ENCODE results near the gene CABP1. TPM values are rescaled to one million over a fixed set of nuclear protein-coding genes. Genes with fewer than 3 reads are reported as not detected.
A peak's percentile ranks its signal among the peaks of the same experiment; 100 is the strongest.

CABP1 gene
- total and polyA plus RNA-seq, 2 of the 13 experiments (the other 11 are each of a cell fraction or from before 2014, with no cell fraction given), result not detected

DNA sequence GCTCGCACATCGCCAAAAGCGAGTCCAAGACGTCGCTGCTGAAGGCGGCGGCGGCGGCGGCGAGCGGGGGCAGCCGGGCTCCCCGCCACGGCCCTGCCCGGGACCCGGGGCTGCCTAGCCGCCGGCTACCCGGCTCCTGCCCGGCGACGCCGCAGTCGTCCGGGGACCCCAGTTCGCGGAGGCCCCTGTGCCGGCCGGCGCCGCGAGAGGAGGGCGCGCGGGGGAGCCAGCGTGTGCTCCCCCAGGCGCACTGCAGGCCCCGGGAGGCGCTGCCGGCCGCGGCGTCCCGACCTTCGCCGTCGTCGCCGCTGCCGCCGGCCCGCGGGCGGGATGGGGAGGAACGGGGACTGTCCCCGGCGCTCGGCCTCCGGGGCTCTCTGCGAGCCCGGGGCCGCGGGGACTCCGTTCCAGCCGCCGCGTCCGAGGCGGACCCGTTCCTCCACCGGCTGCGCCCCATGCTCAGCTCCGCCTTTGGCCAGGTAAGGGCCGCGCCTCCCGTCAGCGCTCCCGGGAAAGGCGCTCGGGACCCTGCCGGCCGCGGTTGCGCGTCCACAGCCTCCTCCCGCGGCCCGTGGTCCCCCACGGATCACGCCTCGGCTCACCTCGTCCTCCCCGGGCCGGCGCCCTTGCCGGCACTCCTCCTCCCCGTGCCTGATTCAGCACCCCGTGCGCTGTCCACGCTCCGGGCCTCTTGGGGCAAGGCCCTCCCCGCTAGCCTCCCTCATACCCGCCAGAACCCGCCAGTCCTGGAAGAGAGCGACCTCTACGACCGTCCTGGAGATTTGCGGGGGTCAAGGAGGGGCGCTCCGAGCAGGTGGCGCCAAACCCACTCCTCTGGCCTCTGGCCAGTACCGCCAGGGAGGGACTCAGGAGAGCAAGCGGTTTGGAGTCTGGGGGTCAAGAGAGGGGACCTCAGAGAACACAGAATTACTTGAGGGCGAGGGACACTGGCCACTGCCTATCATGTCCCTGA lies 721 bp downstream of the CABP1 start (continued):
- no peak for TF ChIP-seq KAT2B (IDR thresholded peaks at IDR 0.05; ENCODE audit: borderline replicate concordance, low read depth, low read length)
- TF ChIP-seq HNF4G (IDR thresholded peaks at IDR 0.05; ENCODE audit: borderline replicate concordance, low read depth, low read length), result no peak
- no peak for TF ChIP-seq HNF4G (CRISPR knock-in tag; IDR thresholded peaks at IDR 0.05; ENCODE audit: borderline replicate concordance, low read depth)
- TF ChIP-seq, protein P1, sequence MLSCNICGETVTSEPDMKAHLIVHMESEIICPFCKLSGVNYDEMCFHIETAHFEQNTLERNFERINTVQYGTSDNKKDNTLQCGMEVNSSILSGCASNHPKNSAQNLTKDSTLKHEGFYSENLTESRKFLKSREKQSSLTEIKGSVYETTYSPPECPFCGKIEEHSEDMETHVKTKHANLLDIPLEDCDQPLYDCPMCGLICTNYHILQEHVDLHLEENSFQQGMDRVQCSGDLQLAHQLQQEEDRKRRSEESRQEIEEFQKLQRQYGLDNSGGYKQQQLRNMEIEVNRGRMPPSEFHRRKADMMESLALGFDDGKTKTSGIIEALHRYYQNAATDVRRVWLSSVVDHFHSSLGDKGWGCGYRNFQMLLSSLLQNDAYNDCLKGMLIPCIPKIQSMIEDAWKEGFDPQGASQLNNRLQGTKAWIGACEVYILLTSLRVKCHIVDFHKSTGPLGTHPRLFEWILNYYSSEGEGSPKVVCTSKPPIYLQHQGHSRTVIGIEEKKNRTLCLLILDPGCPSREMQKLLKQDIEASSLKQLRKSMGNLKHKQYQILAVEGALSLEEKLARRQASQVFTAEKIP (CRISPR knock-in tag; IDR thresholded peaks at IDR 0.05; ENCODE audit: borderline replicate concordance), result no peak
- TF ChIP-seq, protein P2, sequence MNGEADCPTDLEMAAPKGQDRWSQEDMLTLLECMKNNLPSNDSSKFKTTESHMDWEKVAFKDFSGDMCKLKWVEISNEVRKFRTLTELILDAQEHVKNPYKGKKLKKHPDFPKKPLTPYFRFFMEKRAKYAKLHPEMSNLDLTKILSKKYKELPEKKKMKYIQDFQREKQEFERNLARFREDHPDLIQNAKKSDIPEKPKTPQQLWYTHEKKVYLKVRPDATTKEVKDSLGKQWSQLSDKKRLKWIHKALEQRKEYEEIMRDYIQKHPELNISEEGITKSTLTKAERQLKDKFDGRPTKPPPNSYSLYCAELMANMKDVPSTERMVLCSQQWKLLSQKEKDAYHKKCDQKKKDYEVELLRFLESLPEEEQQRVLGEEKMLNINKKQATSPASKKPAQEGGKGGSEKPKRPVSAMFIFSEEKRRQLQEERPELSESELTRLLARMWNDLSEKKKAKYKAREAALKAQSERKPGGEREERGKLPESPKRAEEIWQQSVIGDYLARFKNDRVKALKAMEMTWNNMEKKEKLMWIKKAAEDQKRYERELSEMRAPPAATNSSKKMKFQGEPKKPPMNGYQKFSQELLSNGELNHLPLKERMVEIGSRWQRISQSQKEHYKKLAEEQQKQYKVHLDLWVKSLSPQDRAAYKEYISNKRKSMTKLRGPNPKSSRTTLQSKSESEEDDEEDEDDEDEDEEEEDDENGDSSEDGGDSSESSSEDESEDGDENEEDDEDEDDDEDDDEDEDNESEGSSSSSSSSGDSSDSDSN (CRISPR knock-in tag; IDR thresholded peaks at IDR 0.05), result peak; percentile 80
- no peak for TF ChIP-seq ZNF496 (CRISPR knock-in tag; IDR thresholded peaks at IDR 0.05; ENCODE audit: insufficient replicate concordance)
- no peak for TF ChIP-seq MAZ (IDR thresholded peaks at IDR 0.05; ENCODE audit: borderline replicate concordance, low read depth, low read length)
- 0 out of 2 replicates have a peak, but pooled peaks have one; percentile 3 for TF ChIP-seq MAZ (CRISPR knock-in tag; IDR thresholded peaks at IDR 0.05; ENCODE audit: low read depth)
- TF ChIP-seq, protein P3, sequence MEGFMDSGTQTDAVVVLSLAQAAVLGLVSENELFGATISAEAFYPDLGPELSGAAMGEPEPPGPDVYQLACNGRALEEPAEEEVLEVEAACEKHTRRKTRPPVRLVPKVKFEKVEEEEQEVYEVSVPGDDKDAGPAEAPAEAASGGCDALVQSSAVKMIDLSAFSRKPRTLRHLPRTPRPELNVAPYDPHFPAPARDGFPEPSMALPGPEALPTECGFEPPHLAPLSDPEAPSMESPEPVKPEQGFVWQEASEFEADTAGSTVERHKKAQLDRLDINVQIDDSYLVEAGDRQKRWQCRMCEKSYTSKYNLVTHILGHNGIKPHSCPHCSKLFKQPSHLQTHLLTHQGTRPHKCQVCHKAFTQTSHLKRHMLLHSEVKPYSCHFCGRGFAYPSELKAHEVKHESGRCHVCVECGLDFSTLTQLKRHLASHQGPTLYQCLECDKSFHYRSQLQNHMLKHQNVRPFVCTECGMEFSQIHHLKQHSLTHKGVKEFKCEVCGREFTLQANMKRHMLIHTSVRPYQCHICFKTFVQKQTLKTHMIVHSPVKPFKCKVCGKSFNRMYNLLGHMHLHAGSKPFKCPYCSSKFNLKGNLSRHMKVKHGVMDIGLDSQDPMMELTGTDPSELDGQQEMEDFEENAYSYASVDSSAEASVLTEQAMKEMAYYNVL (CRISPR knock-in tag; IDR thresholded peaks at IDR 0.05; ENCODE audit: borderline replicate concordance), result no peak
- TF ChIP-seq ZBTB7B (CRISPR knock-in tag; IDR thresholded peaks at IDR 0.05), result no peak
- TF ChIP-seq, protein P4, sequence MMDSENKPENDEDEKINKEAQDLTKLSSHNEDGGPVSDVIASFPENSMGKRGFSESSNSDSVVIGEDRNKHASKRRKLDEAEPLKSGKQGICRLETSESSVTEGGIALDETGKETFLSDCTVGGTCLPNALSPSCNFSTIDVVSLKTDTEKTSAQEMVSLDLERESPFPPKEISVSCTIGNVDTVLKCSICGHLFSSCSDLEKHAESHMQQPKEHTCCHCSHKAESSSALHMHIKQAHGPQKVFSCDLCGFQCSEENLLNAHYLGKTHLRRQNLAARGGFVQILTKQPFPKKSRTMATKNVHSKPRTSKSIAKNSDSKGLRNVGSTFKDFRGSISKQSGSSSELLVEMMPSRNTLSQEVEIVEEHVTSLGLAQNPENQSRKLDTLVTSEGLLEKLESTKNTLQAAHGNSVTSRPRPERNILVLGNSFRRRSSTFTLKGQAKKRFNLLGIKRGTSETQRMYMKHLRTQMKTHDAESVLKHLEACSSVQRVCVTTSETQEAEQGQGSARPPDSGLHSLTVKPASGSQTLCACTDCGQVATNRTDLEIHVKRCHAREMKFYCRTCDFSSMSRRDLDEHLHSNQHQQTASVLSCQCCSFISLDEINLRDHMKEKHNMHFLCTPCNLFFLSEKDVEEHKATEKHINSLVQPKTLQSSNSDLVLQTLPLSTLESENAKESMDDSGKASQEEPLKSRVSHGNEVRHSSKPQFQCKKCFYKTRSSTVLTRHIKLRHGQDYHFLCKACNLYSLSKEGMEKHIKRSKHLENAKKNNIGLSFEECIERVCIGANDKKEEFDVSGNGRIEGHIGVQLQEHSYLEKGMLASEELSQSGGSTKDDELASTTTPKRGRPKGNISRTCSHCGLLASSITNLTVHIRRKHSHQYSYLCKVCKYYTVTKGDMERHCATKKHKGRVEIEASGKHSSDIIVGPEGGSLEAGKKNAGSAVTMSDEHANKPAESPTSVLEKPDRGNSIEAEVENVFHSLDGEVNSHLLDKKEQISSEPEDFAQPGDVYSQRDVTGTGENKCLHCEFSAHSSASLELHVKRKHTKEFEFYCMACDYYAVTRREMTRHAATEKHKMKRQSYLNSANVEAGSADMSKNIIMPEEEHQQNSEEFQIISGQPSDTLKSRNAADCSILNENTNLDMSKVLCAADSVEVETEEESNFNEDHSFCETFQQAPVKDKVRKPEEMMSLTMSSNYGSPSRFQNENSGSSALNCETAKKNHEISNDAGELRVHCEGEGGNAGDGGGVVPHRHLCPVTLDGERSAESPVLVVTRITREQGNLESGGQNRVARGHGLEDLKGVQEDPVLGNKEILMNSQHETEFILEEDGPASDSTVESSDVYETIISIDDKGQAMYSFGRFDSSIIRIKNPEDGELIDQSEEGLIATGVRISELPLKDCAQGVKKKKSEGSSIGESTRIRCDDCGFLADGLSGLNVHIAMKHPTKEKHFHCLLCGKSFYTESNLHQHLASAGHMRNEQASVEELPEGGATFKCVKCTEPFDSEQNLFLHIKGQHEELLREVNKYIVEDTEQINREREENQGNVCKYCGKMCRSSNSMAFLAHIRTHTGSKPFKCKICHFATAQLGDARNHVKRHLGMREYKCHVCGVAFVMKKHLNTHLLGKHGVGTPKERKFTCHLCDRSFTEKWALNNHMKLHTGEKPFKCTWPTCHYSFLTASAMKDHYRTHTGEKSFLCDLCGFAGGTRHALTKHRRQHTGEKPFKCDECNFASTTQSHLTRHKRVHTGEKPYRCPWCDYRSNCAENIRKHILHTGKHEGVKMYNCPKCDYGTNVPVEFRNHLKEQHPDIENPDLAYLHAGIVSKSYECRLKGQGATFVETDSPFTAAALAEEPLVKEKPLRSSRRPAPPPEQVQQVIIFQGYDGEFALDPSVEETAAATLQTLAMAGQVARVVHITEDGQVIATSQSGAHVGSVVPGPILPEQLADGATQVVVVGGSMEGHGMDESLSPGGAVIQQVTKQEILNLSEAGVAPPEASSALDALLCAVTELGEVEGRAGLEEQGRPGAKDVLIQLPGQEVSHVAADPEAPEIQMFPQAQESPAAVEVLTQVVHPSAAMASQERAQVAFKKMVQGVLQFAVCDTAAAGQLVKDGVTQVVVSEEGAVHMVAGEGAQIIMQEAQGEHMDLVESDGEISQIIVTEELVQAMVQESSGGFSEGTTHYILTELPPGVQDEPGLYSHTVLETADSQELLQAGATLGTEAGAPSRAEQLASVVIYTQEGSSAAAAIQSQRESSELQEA (CRISPR knock-in tag; IDR thresholded peaks at IDR 0.05; ENCODE audit: not compliant biosample characterization), result no peak
- no peak for TF ChIP-seq ZNF205 (CRISPR knock-in tag; IDR thresholded peaks at IDR 0.05)
